HepG2 (cell line): ENCODE measurements around the gene CTDSP1. TPM values are rescaled to one million over a fixed set of nuclear protein-coding genes. Genes with fewer than 3 reads are reported as not detected.

Experiments used
- AHDC1 ChIP-seq: sonication (generic); formaldehyde crosslinking; IDR thresholded peaks from 2 replicates; pipeline ENCODE4 v1.5.1; 2020; ENCODE audit warnings: mild to moderate bottlenecking, missing genetic modification reagents, borderline replicate concordance
- ATAD3A ChIP-seq: sonication (generic); formaldehyde crosslinking; IDR thresholded peaks from 2 replicates; pipeline ENCODE4 v1.4.0; 2020; ENCODE audit warnings: missing genetic modification reagents
- EHMT2 ChIP-seq: fragments of 200-600 bp; sonication (generic); IDR thresholded peaks from 2 replicates; pipeline ENCODE4 v1.7.0; 2017; ENCODE audit warnings: antibody characterized with exemption, low read depth, low read length, borderline replicate concordance
- HNRNPK ChIP-seq: fragments of 200-400 bp; formaldehyde crosslinking; IDR thresholded peaks from 2 replicates; pipeline ENCODE4 v1.6.1; 2018; ENCODE audit warnings: low read length, low read depth, moderate library complexity, mild to moderate bottlenecking; ENCODE audit not compliant: poor library complexity, severe bottlenecking
- MBD4 ChIP-seq: IDR thresholded peaks from 2 replicates; pipeline ENCODE4 v1.6.1; 2012; ENCODE audit warnings: low read length, inconsistent platforms, borderline replicate concordance
- MIER3 ChIP-seq: IDR thresholded peaks from 2 replicates; pipeline ENCODE4 v1.6.1; 2016; ENCODE audit warnings: missing compliant biosample characterization, borderline replicate concordance
- RXRA ChIP-seq: sonication (generic); formaldehyde crosslinking; IDR thresholded peaks from 2 replicates; pipeline ENCODE4 v1.5.1; 2020; ENCODE audit warnings: missing genetic modification reagents
- SALL2 ChIP-seq: sonication (generic); formaldehyde crosslinking; IDR thresholded peaks from 2 replicates; pipeline ENCODE4 v1.8.1; 2023; ENCODE audit warnings: mild to moderate bottlenecking, missing genetic modification reagents, inconsistent platforms
- SCMH1 ChIP-seq: sonication (generic); formaldehyde crosslinking; IDR thresholded peaks from 2 replicates; pipeline ENCODE4 v1.9.0; 2021; ENCODE audit warnings: missing genetic modification reagents, mild to moderate bottlenecking, borderline replicate concordance
- TCF7L2 ChIP-seq: IDR thresholded peaks from 2 replicates; pipeline ENCODE4 v1.6.1; 2011; ENCODE audit warnings: mild to moderate bottlenecking, low read depth, low read length, moderate library complexity
- ZBTB37 ChIP-seq: sonication (generic); formaldehyde crosslinking; IDR thresholded peaks from 2 replicates; pipeline ENCODE4 v1.4.0; 2020; ENCODE audit warnings: mild to moderate bottlenecking, missing genetic modification reagents
- ZKSCAN8 ChIP-seq: IDR thresholded peaks from 2 replicates; pipeline ENCODE4 v1.6.1; 2016; ENCODE audit warnings: borderline replicate concordance, missing genetic modification reagents, missing compliant biosample characterization
- ZNF224 ChIP-seq: sonication (generic); formaldehyde crosslinking; IDR thresholded peaks from 2 replicates; pipeline ENCODE4 v1.5.0; 2020; ENCODE audit warnings: mild to moderate bottlenecking, missing genetic modification reagents
- ZNF274 ChIP-seq: sonication (generic); formaldehyde crosslinking; IDR thresholded peaks from 2 replicates; pipeline ENCODE4 v1.5.1; 2020; ENCODE audit warnings: mild to moderate bottlenecking, missing genetic modification reagents
- ZNF414 ChIP-seq: sonication (generic); formaldehyde crosslinking; IDR thresholded peaks from 2 replicates; pipeline ENCODE4 v1.5.0; 2020; ENCODE audit warnings: missing genetic modification reagents
- ZSCAN25 ChIP-seq: sonication (generic); formaldehyde crosslinking; IDR thresholded peaks from 2 replicates; pipeline ENCODE4 v1.8.0; 2022; ENCODE audit warnings: mild to moderate bottlenecking, missing genetic modification reagents
- polyA plus RNA-seq, 8 experiments: library from polyadenylated mRNA; depleted of rRNA in 3 of 8; stranded (reverse) in 7 of 8; unstranded in 1 of 8; fragments of >200 nt; fragmentation: Illumina TruSeq in 4 of 8; extraction: Trizol in 4 of 8; gene quantifications; 2 replicates each; pipeline versions ENCODE4 v1.2.1 to v1.2.3, GENCODE V29; 2011 to 2016; ENCODE audit warnings: low read depth in 4 of 8, missing spikeins in 1 of 8, mixed read lengths in 1 of 8; ENCODE audit not compliant: insufficient read depth in 1 of 8
- total RNA-seq, 5 experiments: library from RNA; depleted of rRNA; stranded (reverse); fragments of >200 nt; fragmentation: Illumina TruSeq; extraction: Trizol; gene quantifications; 2 replicates each; pipeline ENCODE4 v1.2.3, GENCODE V29; 2016; ENCODE audit warnings: low read depth in 1 of 5
- TF ChIP-seq, protein P1 (sequence below): sonication (generic); formaldehyde crosslinking; IDR thresholded peaks from 2 replicates; pipeline ENCODE4 v1.5.0; 2020; ENCODE audit warnings: mild to moderate bottlenecking, missing genetic modification reagents, moderate library complexity

The CTDSP1 gene
- total and polyA plus RNA-seq, 2 of the 13 experiments (the other 11 are each of a cell fraction or from before 2014, with no cell fraction given), result 91.0 to 268 TPM

GRCh38 chr2:218395826-218396687 is 3.6 kb upstream of the CTDSP1 start (continued):
- TF ChIP-seq AHDC1 (peak; percentile 76; the same call in 1 of the 2 replicates), ZNF414 (CRISPR knock-in tag) (peak; percentile 93), MIER3 (peak; percentile 94; the same call in 1 of the 2 replicates), SCMH1 (CRISPR knock-in tag) (no peak), ZNF224 (CRISPR knock-in tag) (peak; percentile 58; the same call in 1 of the 2 replicates), SALL2 (CRISPR knock-in tag) (peak; percentile 69; the same call in 1 of the 2 replicates), TCF7L2 (no peak), HNRNPK (peak; percentile 70), MBD4 (no peak), EHMT2 (no peak), ZSCAN25 (CRISPR knock-in tag) (peak; percentile 100), ZNF274 (CRISPR knock-in tag) (peak; percentile 65; the same call in 1 of the 2 replicates), ATAD3A (no peak), RXRA (CRISPR knock-in tag) (peak; percentile 90), ZKSCAN8 (CRISPR knock-in tag) (peak; percentile 70; the same call in 1 of the 2 replicates), ZBTB37 (CRISPR knock-in tag) (0 out of 2 replicates have a peak, but pooled peaks have one; percentile 40)
- TF ChIP-seq, protein P1, sequence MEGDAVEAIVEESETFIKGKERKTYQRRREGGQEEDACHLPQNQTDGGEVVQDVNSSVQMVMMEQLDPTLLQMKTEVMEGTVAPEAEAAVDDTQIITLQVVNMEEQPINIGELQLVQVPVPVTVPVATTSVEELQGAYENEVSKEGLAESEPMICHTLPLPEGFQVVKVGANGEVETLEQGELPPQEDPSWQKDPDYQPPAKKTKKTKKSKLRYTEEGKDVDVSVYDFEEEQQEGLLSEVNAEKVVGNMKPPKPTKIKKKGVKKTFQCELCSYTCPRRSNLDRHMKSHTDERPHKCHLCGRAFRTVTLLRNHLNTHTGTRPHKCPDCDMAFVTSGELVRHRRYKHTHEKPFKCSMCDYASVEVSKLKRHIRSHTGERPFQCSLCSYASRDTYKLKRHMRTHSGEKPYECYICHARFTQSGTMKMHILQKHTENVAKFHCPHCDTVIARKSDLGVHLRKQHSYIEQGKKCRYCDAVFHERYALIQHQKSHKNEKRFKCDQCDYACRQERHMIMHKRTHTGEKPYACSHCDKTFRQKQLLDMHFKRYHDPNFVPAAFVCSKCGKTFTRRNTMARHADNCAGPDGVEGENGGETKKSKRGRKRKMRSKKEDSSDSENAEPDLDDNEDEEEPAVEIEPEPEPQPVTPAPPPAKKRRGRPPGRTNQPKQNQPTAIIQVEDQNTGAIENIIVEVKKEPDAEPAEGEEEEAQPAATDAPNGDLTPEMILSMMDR (CRISPR knock-in tag), result peak; percentile 94
